ENCODE measurements around the gene GABRB1. TPM values are rescaled to one million over a fixed set of nuclear protein-coding genes. Genes with fewer than 3 reads are reported as not detected.

Gene GABRB1
- total RNA-seq, 1 experiment from 2014 or later: not detected

- DNase-seq (no peak), ATAC-seq (no peak)
- no peak overlapping the region for H3K4me2 ChIP-seq (ENCODE audit: low read length)
- H3F3A ChIP-seq (ENCODE audit: low read length, unreplicated experiment): no peaks in the 10 kb centered on the region
- H3K27ac ChIP-seq (ENCODE audit: low read length): no peak overlapping the region
- no peak for TF ChIP-seq EZH2 (IDR thresholded peaks at IDR 0.05; ENCODE audit: low read length, unreplicated experiment)
- no peak for TF ChIP-seq EZH2phosphoT487 (IDR thresholded peaks at IDR 0.05; ENCODE audit: borderline replicate concordance, low read length)
- no peak for TF ChIP-seq CTCF (conservative IDR thresholded peaks at IDR 0.05; ENCODE audit: low read depth, low read length)
- H4K20me1 ChIP-seq (ENCODE audit: low read length): no peaks in the 10 kb centered on the region
- H3K79me2 ChIP-seq (ENCODE audit: low read length): no peaks in the 10 kb centered on the region
- no peaks in the 10 kb centered on the region for H3K9me2 ChIP-seq (replicated peaks; ENCODE audit: low read length)
- no peaks in the 10 kb centered on the region for H3K4me1 ChIP-seq (ENCODE audit: insufficient read depth, low read length)
- intact Hi-C loops (cut with micrococcal nuclease): loop anchor here (5.0 kb wide), 2 partner anchors 446 to 541 kb away; no protein-coding TSS in a partner anchor
- H2AFZ ChIP-seq (ENCODE audit: low read length): no peak overlapping the region
- H3K4me3 ChIP-seq (ENCODE audit: low read length): no peak overlapping the region
- no peaks in the 10 kb centered on the region for H3K9me3 ChIP-seq (ENCODE audit: low read length)
- H3K36me3 ChIP-seq (ENCODE audit: low read depth, low read length): no peaks in the 10 kb centered on the region; the same call in 1 of the 2 replicates
- BruUV-seq (replicated peaks): no TSS peak
- no peak overlapping the region for H3K9ac ChIP-seq (ENCODE audit: low read length)
- CTCF ChIA-PET: interaction anchor here (0.7 kb wide), 1 partner anchor 453 kb away, joined by 3 read pairs; no protein-coding TSS in a partner anchor
- no peaks in the 10 kb centered on the region for H3K27me3 ChIP-seq (ENCODE audit: low read length)
- POLR2A ChIA-PET (ENCODE audit: unreplicated experiment): no interaction called here
Observed at GRCh38 chr4:47382846-47383360, 351.5 kb downstream of the GABRB1 start.

GRCh38 chr4:47383829-47384427, 352.6 kb downstream of the GABRB1 start:
- H3K4me1 ChIP-seq (ENCODE audit: insufficient read depth, low read length): no peaks in the 10 kb centered on the region
- no peaks in the 10 kb centered on the region for H3F3A ChIP-seq (ENCODE audit: low read length, unreplicated experiment)
- no peaks in the 10 kb centered on the region for H3K9me2 ChIP-seq (replicated peaks; ENCODE audit: low read length)
- H3K27me3 ChIP-seq (ENCODE audit: low read length): no peaks in the 10 kb centered on the region
- no peaks in the 10 kb centered on the region for H3K9me3 ChIP-seq (ENCODE audit: low read length)
- H3K79me2 ChIP-seq (ENCODE audit: low read length): no peaks in the 10 kb centered on the region
- ChIA-PET CTCF (no interaction called here), POLR2A (ENCODE audit: unreplicated experiment) (no interaction called here)
- H4K20me1 ChIP-seq (ENCODE audit: low read length): no peaks in the 10 kb centered on the region
- no peak overlapping the region for H3K4me2 ChIP-seq (ENCODE audit: low read length)
- no peak overlapping the region for H3K9ac ChIP-seq (ENCODE audit: low read length)
- DNase-seq: peak; percentile 40
- intact Hi-C loops (cut with micrococcal nuclease): loop anchor here (5.0 kb wide), 2 partner anchors 447 to 542 kb away; no protein-coding TSS in a partner anchor
- ATAC-seq: no peak
- H3K4me3 ChIP-seq (ENCODE audit: low read length): no peak overlapping the region
- BruUV-seq (replicated peaks): no TSS peak
- no peaks in the 10 kb centered on the region; the same call in 1 of the 2 replicates for H3K36me3 ChIP-seq (ENCODE audit: low read depth, low read length)
- TF ChIP-seq CTCF (conservative IDR thresholded peaks at IDR 0.05; ENCODE audit: low read depth, low read length) (peak; percentile 63; the same call in 1 of the 2 replicates), EZH2phosphoT487 (IDR thresholded peaks at IDR 0.05; ENCODE audit: borderline replicate concordance, low read length) (no peak)
- H2AFZ ChIP-seq (ENCODE audit: low read length): no peak overlapping the region
- H3K27ac ChIP-seq (ENCODE audit: low read length): no peak overlapping the region

GRCh38 chr4:47386146-47386545, 354.8 kb downstream of the GABRB1 start:
- H3K27me3 ChIP-seq (ENCODE audit: low read length): 0 out of 2 replicates have a peak, but pooled peaks cover 4% of the 10 kb centered on the region
- no peaks in the 10 kb centered on the region for H3K79me2 ChIP-seq (ENCODE audit: low read length)
- intact Hi-C loops (cut with micrococcal nuclease): no loop called here
- DNase-seq (no peak), ATAC-seq (no peak)
- no TSS peak for BruUV-seq (replicated peaks)
- H3K9me2 ChIP-seq (replicated peaks; ENCODE audit: low read length): no peaks in the 10 kb centered on the region
- TF ChIP-seq EZH2 (IDR thresholded peaks at IDR 0.05; ENCODE audit: low read length, unreplicated experiment) (no peak), CTCF (conservative IDR thresholded peaks at IDR 0.05; ENCODE audit: low read depth, low read length) (no peak), EZH2phosphoT487 (IDR thresholded peaks at IDR 0.05; ENCODE audit: borderline replicate concordance, low read length) (no peak)
- ChIA-PET POLR2A (ENCODE audit: unreplicated experiment) (no interaction called here), CTCF (no interaction called here)
- no peak overlapping the region for H3K9ac ChIP-seq (ENCODE audit: low read length)
- H3K4me3 ChIP-seq (ENCODE audit: low read length): no peak overlapping the region
- H3K27ac ChIP-seq (ENCODE audit: low read length): no peak overlapping the region
- no peaks in the 10 kb centered on the region; the same call in 1 of the 2 replicates for H3K36me3 ChIP-seq (ENCODE audit: low read depth, low read length)
- no peak overlapping the region for H2AFZ ChIP-seq (ENCODE audit: low read length)
- H3K4me2 ChIP-seq (ENCODE audit: low read length): no peak overlapping the region
- no peaks in the 10 kb centered on the region for H3K4me1 ChIP-seq (ENCODE audit: insufficient read depth, low read length)
- no peaks in the 10 kb centered on the region for H3F3A ChIP-seq (ENCODE audit: low read length, unreplicated experiment)
- H4K20me1 ChIP-seq (ENCODE audit: low read length): no peaks in the 10 kb centered on the region
- no peaks in the 10 kb centered on the region for H3K9me3 ChIP-seq (ENCODE audit: low read length)
